Lower leg skin (tissue), 3 donors: Measurements from ENCODE around the gene MITF.

ENCODE experiments used
- CTCF ChIP-seq, 3 donors: fragments of 450-650 bp; IDR thresholded peaks; one replicate each; pipeline ENCODE4 v1.5.1; 2016; ENCODE audit warnings: antibody characterized with exemption in 3 of 3, mild to moderate bottlenecking in 3 of 3, moderate library complexity in 2 of 3
- POLR2A ChIP-seq, 2 donors: fragments of 450-650 bp; IDR thresholded peaks; one replicate each; pipeline ENCODE4 v1.6.1; 2016 to 2017; ENCODE audit warnings: antibody characterized with exemption in 2 of 2, mild to moderate bottlenecking in 1 of 2, moderate library complexity in 1 of 2

- TF ChIP-seq CTCF (IDR thresholded peaks at IDR 0.05) (no peak), POLR2A (IDR thresholded peaks at IDR 0.05) (no peak)
Measured at GRCh38 chr3:69985266-69985665, 246.0 kb downstream of the MITF start.
